AG10803 (cell line): ENCODE results near the gene KCTD17.

Source experiments
- DNase-seq: peaks from one replicate; pipeline ENCODE4 v3.0.0; 2010; ENCODE audit warnings: low read depth
- H3K4me3 ChIP-seq: 2 replicates; pipeline ENCODE4 v1.5.1; 2011; ENCODE audit warnings: mild to moderate bottlenecking, low read length, control low read depth
- TF ChIP-seq, protein P1 (sequence below): conservative IDR thresholded peaks from 2 replicates; pipeline ENCODE4 v1.5.1; 2011; ENCODE audit warnings: mild to moderate bottlenecking, low read length, control low read depth, inconsistent platforms

Gene KCTD17, protein sequence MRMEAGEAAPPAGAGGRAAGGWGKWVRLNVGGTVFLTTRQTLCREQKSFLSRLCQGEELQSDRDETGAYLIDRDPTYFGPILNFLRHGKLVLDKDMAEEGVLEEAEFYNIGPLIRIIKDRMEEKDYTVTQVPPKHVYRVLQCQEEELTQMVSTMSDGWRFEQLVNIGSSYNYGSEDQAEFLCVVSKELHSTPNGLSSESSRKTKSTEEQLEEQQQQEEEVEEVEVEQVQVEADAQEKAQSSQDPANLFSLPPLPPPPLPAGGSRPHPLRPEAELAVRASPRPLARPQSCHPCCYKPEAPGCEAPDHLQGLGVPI

DNA sequence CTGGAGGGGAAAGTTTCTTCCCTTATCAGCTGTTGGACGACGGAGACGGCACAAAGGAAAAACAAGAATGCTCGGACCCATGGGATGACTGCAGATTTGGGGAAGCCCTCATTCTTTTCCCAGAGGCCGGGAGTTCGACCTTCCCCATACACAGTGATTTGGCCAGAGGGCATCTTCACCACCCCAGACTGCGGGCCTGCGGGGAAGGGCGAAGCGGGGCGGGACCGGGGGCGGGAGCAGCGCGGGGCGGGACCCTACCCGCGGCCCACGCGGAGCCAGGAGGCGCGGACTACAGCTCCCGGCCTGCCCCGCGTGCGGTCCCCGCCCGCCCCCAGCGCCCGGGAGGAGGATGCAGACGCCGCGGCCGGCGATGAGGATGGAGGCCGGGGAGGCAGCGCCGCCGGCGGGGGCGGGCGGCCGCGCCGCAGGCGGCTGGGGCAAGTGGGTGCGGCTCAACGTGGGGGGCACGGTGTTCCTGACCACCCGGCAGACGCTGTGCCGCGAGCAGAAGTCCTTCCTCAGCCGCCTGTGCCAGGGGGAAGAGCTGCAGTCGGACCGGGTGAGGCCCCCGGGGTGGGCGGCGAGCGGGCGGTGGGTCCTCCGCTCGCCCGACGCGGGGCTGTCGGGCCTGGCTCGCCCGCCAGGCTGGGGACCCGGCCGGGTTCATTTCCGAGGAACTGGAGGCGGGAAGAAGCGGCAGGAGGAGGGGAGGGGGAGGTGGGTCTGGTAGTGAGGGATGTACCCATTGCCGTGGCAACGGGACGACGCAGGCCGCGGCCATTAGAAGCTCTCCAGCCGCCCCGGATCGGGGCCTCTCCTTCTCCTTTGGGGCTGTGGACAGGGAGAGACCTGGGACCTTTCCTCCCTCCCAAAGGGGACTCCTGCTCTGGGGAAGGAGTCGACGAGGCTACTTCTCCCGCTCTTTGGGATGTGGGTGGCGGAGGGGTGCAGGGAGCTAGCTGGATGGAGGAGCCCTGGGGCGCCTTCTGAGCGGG lies at the start of gene KCTD17:
KCTD17 (plus strand) TSS at position 352 of the 995 bp plus-strand sequence; CDS start at position 371, 19 bp downstream.
- peak; percentile 60 for DNase-seq
- TF ChIP-seq, protein P1, sequence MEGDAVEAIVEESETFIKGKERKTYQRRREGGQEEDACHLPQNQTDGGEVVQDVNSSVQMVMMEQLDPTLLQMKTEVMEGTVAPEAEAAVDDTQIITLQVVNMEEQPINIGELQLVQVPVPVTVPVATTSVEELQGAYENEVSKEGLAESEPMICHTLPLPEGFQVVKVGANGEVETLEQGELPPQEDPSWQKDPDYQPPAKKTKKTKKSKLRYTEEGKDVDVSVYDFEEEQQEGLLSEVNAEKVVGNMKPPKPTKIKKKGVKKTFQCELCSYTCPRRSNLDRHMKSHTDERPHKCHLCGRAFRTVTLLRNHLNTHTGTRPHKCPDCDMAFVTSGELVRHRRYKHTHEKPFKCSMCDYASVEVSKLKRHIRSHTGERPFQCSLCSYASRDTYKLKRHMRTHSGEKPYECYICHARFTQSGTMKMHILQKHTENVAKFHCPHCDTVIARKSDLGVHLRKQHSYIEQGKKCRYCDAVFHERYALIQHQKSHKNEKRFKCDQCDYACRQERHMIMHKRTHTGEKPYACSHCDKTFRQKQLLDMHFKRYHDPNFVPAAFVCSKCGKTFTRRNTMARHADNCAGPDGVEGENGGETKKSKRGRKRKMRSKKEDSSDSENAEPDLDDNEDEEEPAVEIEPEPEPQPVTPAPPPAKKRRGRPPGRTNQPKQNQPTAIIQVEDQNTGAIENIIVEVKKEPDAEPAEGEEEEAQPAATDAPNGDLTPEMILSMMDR, result no peak
- peak within 1 kb of the TSS; percentile 71 for H3K4me3 ChIP-seq

DNA sequence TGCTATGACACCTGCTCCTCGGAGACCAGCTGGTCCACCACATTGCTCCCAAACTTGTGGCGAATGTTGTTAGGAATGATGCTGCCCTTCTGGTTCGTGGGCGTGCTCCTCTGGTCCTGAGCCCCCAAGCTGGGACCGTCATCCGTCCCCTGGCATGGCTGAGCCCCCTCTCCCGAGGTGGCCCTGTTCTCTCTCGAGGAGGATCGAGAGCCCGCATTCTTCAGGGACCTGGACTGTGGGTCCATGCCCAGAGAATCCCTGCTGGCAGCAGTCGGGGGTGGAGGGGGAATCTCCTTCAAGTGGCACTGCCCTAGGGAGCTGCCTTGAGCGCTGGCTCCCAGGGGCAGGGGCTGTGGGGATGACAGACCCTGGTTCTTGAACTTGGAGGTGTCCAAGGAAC lies 49.7 kb upstream of the KCTD17 start:
- TF ChIP-seq, protein P1, result no peak
- DNase-seq, result no peak
- no peak overlapping the region for H3K4me3 ChIP-seq

DNA sequence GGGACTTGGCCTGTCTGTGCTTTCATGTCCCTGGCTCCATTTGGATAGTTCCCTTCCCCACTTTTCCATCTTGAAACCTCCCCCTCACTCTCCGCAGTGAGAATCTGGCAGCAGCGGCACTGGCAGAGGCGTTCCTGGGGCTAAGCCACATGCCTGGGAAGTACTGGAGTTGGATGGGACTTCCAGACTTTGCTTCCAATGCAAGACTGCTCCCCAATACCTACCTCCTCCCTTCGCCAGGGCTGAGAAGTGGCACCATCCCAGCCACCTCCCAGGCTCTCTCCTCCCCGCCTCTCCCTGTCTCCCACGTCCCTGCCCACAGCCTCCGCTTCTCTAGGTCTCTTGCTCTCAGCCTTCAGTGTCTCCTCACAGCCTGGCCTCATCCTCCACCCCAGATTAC lies 48.9 kb upstream of the KCTD17 start:
- TF ChIP-seq, protein P1, result no peak
- no peak overlapping the region for H3K4me3 ChIP-seq
- no peak for DNase-seq

DNA sequence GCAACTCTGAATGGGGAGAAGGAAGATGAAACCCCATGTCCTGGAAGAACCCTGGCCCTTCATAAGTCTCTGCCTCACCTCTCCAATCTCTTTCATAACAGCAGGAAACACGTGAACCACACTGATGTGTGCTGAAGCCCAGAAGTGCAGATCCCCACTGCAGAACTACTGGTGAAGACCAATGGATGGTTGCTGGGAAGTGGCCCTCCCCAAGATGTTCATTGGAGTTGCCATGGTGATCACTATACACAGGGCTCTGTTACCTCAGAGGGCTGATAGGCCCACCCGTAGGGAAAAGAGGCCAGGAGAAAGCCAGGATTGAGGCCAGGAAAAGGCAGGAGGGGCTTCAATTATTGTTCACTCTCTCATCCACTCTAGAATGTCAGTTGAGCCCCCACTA lies 43.9 kb upstream of the KCTD17 start:
- H3K4me3 ChIP-seq, result no peak overlapping the region
- TF ChIP-seq, protein P1, result no peak

DNA sequence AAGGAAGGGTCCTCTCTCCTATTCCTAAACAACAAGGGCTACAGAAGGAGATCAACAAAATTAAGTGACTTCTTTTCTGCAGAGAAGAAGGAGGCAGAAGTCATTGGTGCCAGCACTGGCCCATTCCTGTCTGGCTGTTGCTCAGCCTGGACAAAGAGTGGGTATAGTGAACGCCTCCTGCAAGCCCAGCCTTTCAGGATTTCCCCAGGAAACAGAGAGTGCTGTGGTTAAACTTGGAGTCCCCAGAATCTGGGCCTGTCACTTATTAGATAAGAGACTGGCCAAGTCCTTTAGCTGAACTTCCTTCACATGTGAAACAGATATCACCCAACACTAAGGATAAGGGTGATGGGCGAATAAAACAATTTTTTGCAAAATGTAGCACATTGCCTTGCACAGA lies 43.2 kb upstream of the KCTD17 start:
- no peak overlapping the region for H3K4me3 ChIP-seq
- TF ChIP-seq, protein P1, result no peak
- no peak for DNase-seq

More for the DNA sequence above, 43.9 kb upstream of the KCTD17 start:
- no peak for DNase-seq

DNA sequence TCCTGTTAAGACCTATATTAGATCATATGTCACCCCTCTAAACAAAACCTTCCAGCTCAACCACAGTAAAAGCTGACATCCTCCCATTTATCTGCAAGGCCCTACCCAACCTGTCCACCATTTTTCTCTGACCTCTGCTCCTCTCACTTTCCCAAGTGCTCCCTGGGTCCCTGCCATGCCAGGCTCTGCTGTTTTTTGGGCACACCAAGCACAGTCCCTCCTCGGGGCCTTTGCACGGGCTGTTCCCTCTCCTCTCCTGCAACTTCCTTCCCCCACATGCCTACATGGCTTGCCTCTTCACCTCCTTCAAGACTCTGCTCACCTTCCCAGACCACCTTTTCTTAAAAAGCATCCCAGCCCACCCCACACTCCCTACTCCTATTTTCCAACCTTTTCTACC lies 42.1 kb upstream of the KCTD17 start:
- no peak for DNase-seq
- TF ChIP-seq, protein P1, result no peak
- H3K4me3 ChIP-seq, result no peak overlapping the region
